GM18520 (cell line): ENCODE data around the gene DSC3.

Experiments used
- ATAC-seq: cut with Tn5 transposase; IDR thresholded peaks from one replicate; pipeline ENCODE4 v1.9.1; 2021; ENCODE audit not compliant: unreplicated experiment

The DSC3 gene

GRCh38 chr18:31042406-31043181 is at the start of gene DSC3:
DSC3 (minus strand) TSS chr18:31042742; CDS start chr18:31042660, 82 bp downstream.
- no peak for ATAC-seq

GRCh38 chr18:31091350-31091749 is 48.8 kb upstream of the DSC3 start:
- no peak for ATAC-seq

GRCh38 chr18:31088532-31088931 is 46.0 kb upstream of the DSC3 start:
- no peak for ATAC-seq

GRCh38 chr18:31079973-31080372 is 37.4 kb upstream of the DSC3 start:
- no peak for ATAC-seq

GRCh38 chr18:31077878-31078277 is 35.3 kb upstream of the DSC3 start:
- no peak for ATAC-seq

GRCh38 chr18:31072175-31072574 is 29.6 kb upstream of the DSC3 start:
- no peak for ATAC-seq

GRCh38 chr18:31070206-31070605 is 27.7 kb upstream of the DSC3 start:
- no peak for ATAC-seq

- ATAC-seq: no peak
Observed at GRCh38 chr18:31066266-31066665, 23.7 kb upstream of the DSC3 start.

GRCh38 chr18:31065036-31065773 is 22.7 kb upstream of the DSC3 start:
- no peak for ATAC-seq

- no peak for ATAC-seq
Observed at GRCh38 chr18:31064130-31064529, 21.6 kb upstream of the DSC3 start.

- no peak for ATAC-seq
Observed at GRCh38 chr18:31061945-31062344, 19.4 kb upstream of the DSC3 start.

- ATAC-seq: no peak
Observed at GRCh38 chr18:31058897-31059296, 16.4 kb upstream of the DSC3 start.

GRCh38 chr18:31057917-31058316 is 15.4 kb upstream of the DSC3 start:
- ATAC-seq: no peak

GRCh38 chr18:31057051-31057450 is 14.5 kb upstream of the DSC3 start:
- ATAC-seq: no peak

- ATAC-seq: no peak
Observed at GRCh38 chr18:31056296-31056695, 13.8 kb upstream of the DSC3 start.

- ATAC-seq: no peak
Observed at GRCh38 chr18:31050635-31051034, 8.1 kb upstream of the DSC3 start.

GRCh38 chr18:31049189-31049588 is 6.6 kb upstream of the DSC3 start:
- ATAC-seq: no peak

- no peak for ATAC-seq
Observed at GRCh38 chr18:31048216-31048615, 5.7 kb upstream of the DSC3 start.

- no peak for ATAC-seq
Observed at GRCh38 chr18:31046916-31047315, 4.4 kb upstream of the DSC3 start.

- ATAC-seq: no peak
Observed at GRCh38 chr18:31045599-31045998, 3.1 kb upstream of the DSC3 start.

- no peak for ATAC-seq
Observed at GRCh38 chr18:31044926-31045325, 2.4 kb upstream of the DSC3 start.

GRCh38 chr18:31043709-31044108 is 1.2 kb upstream of the DSC3 start:
- ATAC-seq: no peak

GRCh38 chr18:31042084-31042405 is 497 bp downstream of the DSC3 start:
- no peak for ATAC-seq
